ENCODE data around the gene CHRDL1.
"Not testable (repeated sequence)": the region's sequence is repeated elsewhere in the genome, so short reads cannot be mapped to it uniquely, and the experiment has no call there.

The CHRDL1 gene

GRCh38 chrX:110665223-110666002, 130.2 kb downstream of the CHRDL1 start:
- DNase-seq (ENCODE audit: low read depth) = no peak

- no peak for DNase-seq (ENCODE audit: low read depth)
Measured at GRCh38 chrX:110657073-110657472, 138.5 kb downstream of the CHRDL1 start.

- not testable (repeated sequence) for DNase-seq (ENCODE audit: low read depth)
Measured at GRCh38 chrX:110654280-110654679, 141.3 kb downstream of the CHRDL1 start.

- no peak for DNase-seq (ENCODE audit: low read depth)
Measured at GRCh38 chrX:110646386-110646785, 149.2 kb downstream of the CHRDL1 start.
